GM19035 (cell line): Measurements from ENCODE around the gene CLCA1.

ENCODE experiments used
- ATAC-seq: cut with Tn5 transposase; IDR thresholded peaks from one replicate; pipeline ENCODE4 v1.9.1; 2021; ENCODE audit not compliant: unreplicated experiment

The CLCA1 gene

GRCh38 chr1:86548839-86549238 is 80.1 kb downstream of the CLCA1 start:
- no peak for ATAC-seq
